GM12878 (cell line): Measurements from ENCODE around the gene MKRN2. TPM values are rescaled to one million over a fixed set of nuclear protein-coding genes. Genes with fewer than 3 reads are reported as not detected.

Experiments
- ATF7 ChIP-seq: fragments of 450-650 bp; IDR thresholded peaks from 2 replicates; pipeline ENCODE4 v1.6.1; 2016; ENCODE audit warnings: low read depth, mild to moderate bottlenecking
- BHLHE40 ChIP-seq, 2 experiments: fragments of 450-650 bp in 1 of 2; IDR thresholded peaks; 2 replicates each; pipeline ENCODE4 v1.6.1; 2011 to 2017; ENCODE audit warnings: low read depth in 2 of 2, borderline replicate concordance in 1 of 2, improper control_type of control experiment in 1 of 2, low read length in 1 of 2, mild to moderate bottlenecking in 1 of 2
- CBFB ChIP-seq: IDR thresholded peaks from 2 replicates; pipeline ENCODE4 v1.6.1; 2016; ENCODE audit warnings: antibody characterized with exemption, low read depth
- CREB1 ChIP-seq: IDR thresholded peaks from 2 replicates; pipeline ENCODE4 v1.6.1; 2012; ENCODE audit warnings: low read depth, mild to moderate bottlenecking, inconsistent platforms
- DPF2 ChIP-seq: fragments of 450-650 bp; IDR thresholded peaks from 2 replicates; pipeline ENCODE4 v1.6.1; 2017; ENCODE audit warnings: mild to moderate bottlenecking
- EP300 ChIP-seq, 2 experiments: fragments of 150-350 bp in 1 of 2; IDR thresholded peaks; 2 replicates each; pipeline ENCODE4 v1.6.1; 2011 to 2012; ENCODE audit warnings: low read depth in 2 of 2, low read length in 2 of 2, borderline replicate concordance in 1 of 2, improper control_type of control experiment in 1 of 2, inconsistent platforms in 1 of 2; ENCODE audit not compliant: control insufficient read depth in 1 of 2
- FOXM1 ChIP-seq: IDR thresholded peaks from 2 replicates; pipeline ENCODE4 v1.6.1; 2012; ENCODE audit warnings: low read depth, mild to moderate bottlenecking, inconsistent platforms, low read length, moderate library complexity
- GABPA ChIP-seq: IDR thresholded peaks from 2 replicates; pipeline ENCODE4 v1.6.1; 2014; ENCODE audit warnings: antibody characterized with exemption, low read depth, mild to moderate bottlenecking, inconsistent platforms
- IKZF1 ChIP-seq: fragments of 450-650 bp; conservative IDR thresholded peaks from 2 replicates; pipeline ENCODE4 v1.6.1; 2017; ENCODE audit warnings: antibody characterized with exemption, mild to moderate bottlenecking
- JUNB ChIP-seq: IDR thresholded peaks from 2 replicates; pipeline ENCODE4 v1.6.1; 2016; ENCODE audit warnings: antibody characterized with exemption, mild to moderate bottlenecking
- MEF2B ChIP-seq: fragments of 450-650 bp; IDR thresholded peaks from 2 replicates; pipeline ENCODE4 v1.6.1; 2018; ENCODE audit warnings: mild to moderate bottlenecking, moderate library complexity; ENCODE audit not compliant: partially characterized antibody, poor library complexity, severe bottlenecking
- MTA3 ChIP-seq: IDR thresholded peaks from 2 replicates; pipeline ENCODE4 v1.6.1; 2012; ENCODE audit warnings: low read length, inconsistent platforms, borderline replicate concordance
- MXI1 ChIP-seq: fragments of 150-350 bp; IDR thresholded peaks from 2 replicates; pipeline ENCODE4 v1.6.1; 2011; ENCODE audit warnings: low read depth, mild to moderate bottlenecking, inconsistent platforms, low read length, improper control_type of control experiment
- NFIC ChIP-seq: IDR thresholded peaks from 2 replicates; pipeline ENCODE4 v1.6.1; 2012; ENCODE audit warnings: low read depth, mild to moderate bottlenecking, inconsistent platforms, low read length, moderate library complexity
- NFXL1 ChIP-seq: fragments of 450-650 bp; IDR thresholded peaks from 2 replicates; pipeline ENCODE4 v1.6.1; 2017; ENCODE audit warnings: antibody characterized with exemption, mild to moderate bottlenecking, borderline replicate concordance
- PML ChIP-seq: IDR thresholded peaks from 2 replicates; pipeline ENCODE4 v1.6.1; 2012; ENCODE audit warnings: low read length, inconsistent platforms
- POLR2A ChIP-seq: IDR thresholded peaks from 2 replicates; pipeline ENCODE4 v1.6.1; 2011; ENCODE audit warnings: low read depth, mild to moderate bottlenecking, low read length
- POLR2AphosphoS5 ChIP-seq: IDR thresholded peaks from 2 replicates; pipeline ENCODE4 v1.6.1; 2011; ENCODE audit warnings: mild to moderate bottlenecking, low read length, inconsistent platforms
- RAD51 ChIP-seq: fragments of 450-650 bp; IDR thresholded peaks from 2 replicates; pipeline ENCODE4 v1.6.1; 2016; ENCODE audit warnings: moderate library complexity, mild to moderate bottlenecking, inconsistent platforms
- RUNX3 ChIP-seq: IDR thresholded peaks from 2 replicates; pipeline ENCODE4 v1.6.1; 2012; ENCODE audit warnings: low read length, inconsistent platforms
- SIX5 ChIP-seq: IDR thresholded peaks from 2 replicates; pipeline ENCODE4 v1.6.1; 2011; ENCODE audit warnings: mild to moderate bottlenecking, low read depth, low read length, moderate library complexity; ENCODE audit not compliant: severe bottlenecking
- TCF7 ChIP-seq: IDR thresholded peaks from 2 replicates; pipeline ENCODE4 v1.6.1; 2014; ENCODE audit warnings: antibody characterized with exemption, borderline replicate concordance
- YY1 ChIP-seq: IDR thresholded peaks from 2 replicates; pipeline ENCODE4 v1.6.1; 2011; ENCODE audit warnings: low read depth, mild to moderate bottlenecking, low read length
- ZNF207 ChIP-seq: fragments of 450-650 bp; IDR thresholded peaks from 2 replicates; pipeline ENCODE4 v1.6.1; 2014; ENCODE audit warnings: antibody characterized with exemption, mild to moderate bottlenecking, borderline replicate concordance
- ZNF217 ChIP-seq: fragments of 450-650 bp; IDR thresholded peaks from 2 replicates; pipeline ENCODE4 v1.6.1; 2017; ENCODE audit warnings: antibody characterized with exemption, mild to moderate bottlenecking
- ZNF24 ChIP-seq: fragments of 450-650 bp; IDR thresholded peaks from 2 replicates; pipeline ENCODE4 v1.6.1; 2017; ENCODE audit warnings: antibody characterized with exemption, mild to moderate bottlenecking
- polyA plus RNA-seq, 11 experiments: library from polyadenylated mRNA; depleted of rRNA in 4 of 11; unstranded in 6 of 11; stranded (reverse) in 5 of 11; fragments of >200 nt; fragmentation: Nextera tagmentation in 4 of 11; fragmentation: Illumina TruSeq in 1 of 11; extraction: Ambion mirVana in 4 of 11; extraction: Trizol in 1 of 11; gene quantifications; 1 replicate in 1 of 11; 2 replicates in 10 of 11; pipeline versions ENCODE4 v1.2.1 to v1.2.3, GENCODE V29; 2011 to 2016; ENCODE audit warnings: inconsistent platforms in 2 of 11, missing spikeins in 2 of 11, low read depth in 1 of 11
- total RNA-seq, 4 experiments: library from RNA; depleted of rRNA in 3 of 4; stranded (reverse); fragments of >200 nt in 3 of 4; fragmentation: Illumina TruSeq in 1 of 4; extraction: Trizol in 1 of 4; gene quantifications; 2 replicates each; pipeline versions ENCODE4 v1.2.1 to v1.2.3, GENCODE V29; 2013 to 2021
- TF ChIP-seq, protein P1 (sequence below): fragments of 450-650 bp; IDR thresholded peaks from 2 replicates; pipeline ENCODE4 v1.6.1; 2018; ENCODE audit warnings: mild to moderate bottlenecking, low read depth, moderate library complexity; ENCODE audit not compliant: partially characterized antibody

Gene MKRN2
- total and polyA plus RNA-seq, 10 of the 15 experiments (the other 5 are each of a cell fraction or from before 2014, with no cell fraction given) = 15.4 to 40.7 (median 34.4) TPM

DNA sequence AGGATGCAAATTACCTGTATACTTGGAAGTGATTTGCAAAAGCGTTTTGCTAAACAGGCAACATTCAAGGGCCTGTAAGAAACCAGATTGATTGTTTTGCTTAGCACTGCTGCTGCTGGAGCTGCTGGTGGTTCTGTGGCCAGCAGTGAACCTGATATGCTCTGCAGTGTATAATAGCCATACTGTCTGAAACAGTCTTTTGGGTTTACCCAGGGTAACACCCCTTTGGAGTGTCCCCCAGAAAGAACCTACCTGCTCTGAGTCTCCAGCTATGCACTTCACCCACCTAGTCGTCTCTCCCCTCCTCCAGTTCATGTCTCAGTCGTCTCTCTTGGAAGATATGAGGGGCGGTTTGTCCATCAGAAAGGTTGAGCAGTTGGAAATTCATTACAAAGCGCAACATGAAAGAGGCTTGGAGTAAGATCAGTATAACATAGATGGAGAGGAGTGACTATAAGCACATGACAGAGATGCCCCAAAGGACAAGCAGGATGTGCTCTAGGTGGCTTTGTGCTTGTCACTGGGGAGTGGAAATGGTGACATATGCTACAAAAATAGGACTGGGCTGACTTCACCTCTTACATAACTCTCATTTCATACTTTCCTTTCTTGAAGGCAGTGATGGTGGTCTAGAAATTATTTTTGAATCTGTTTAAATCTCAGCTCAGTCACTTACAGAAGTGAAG is 3.8 kb downstream of the MKRN2 start (continued):
- TF ChIP-seq DPF2 (peak; percentile 26; the same call in 1 of the 2 replicates), RUNX3 (peak; percentile 71), CBFB (peak; percentile 4; the same call in 1 of the 2 replicates), POLR2AphosphoS5 (peak; percentile 51), GABPA (peak; percentile 61; the same call in 1 of the 2 replicates), PML (0 out of 2 replicates have a peak, but pooled peaks have one; percentile 77), JUNB (peak; percentile 85), YY1 (0 out of 2 replicates have a peak, but pooled peaks have one; percentile 30), MTA3 (0 out of 2 replicates have a peak, but pooled peaks have one; percentile 33), NFIC (peak; percentile 81; the same call in 1 of the 2 replicates), MXI1 (0 out of 2 replicates have a peak, but pooled peaks have one; percentile 58), ATF7 (peak; percentile 98), ZNF217 (no peak), IKZF1 (peak; percentile 15; the same call in 1 of the 2 replicates), NFXL1 (no peak), FOXM1 (peak; percentile 79; the same call in 1 of the 2 replicates), RAD51 (peak; percentile 42; the same call in 1 of the 2 replicates), EP300 (IDR thresholded peaks at IDR 0.05; ENCODE audit: borderline replicate concordance in 1 of 2, control insufficient read depth in 1 of 2, low read depth in 2 of 2, low read length in 2 of 2) (peak; percentile 22 to 50; a peak in 2 of 4 replicates), CREB1 (peak; percentile 90), BHLHE40 (IDR thresholded peaks at IDR 0.05; ENCODE audit: borderline replicate concordance in 1 of 2, low read depth in 2 of 2, low read length in 1 of 2) (peak; percentile 24 to 56; a peak in 1 of 4 replicates), MEF2B (peak; percentile 77), POLR2A (peak; percentile 66), SIX5 (no peak), ZNF24 (0 out of 2 replicates have a peak, but pooled peaks have one; percentile 15), TCF7 (peak; percentile 51; the same call in 1 of the 2 replicates), ZNF207 (no peak)
- TF ChIP-seq, protein P1, sequence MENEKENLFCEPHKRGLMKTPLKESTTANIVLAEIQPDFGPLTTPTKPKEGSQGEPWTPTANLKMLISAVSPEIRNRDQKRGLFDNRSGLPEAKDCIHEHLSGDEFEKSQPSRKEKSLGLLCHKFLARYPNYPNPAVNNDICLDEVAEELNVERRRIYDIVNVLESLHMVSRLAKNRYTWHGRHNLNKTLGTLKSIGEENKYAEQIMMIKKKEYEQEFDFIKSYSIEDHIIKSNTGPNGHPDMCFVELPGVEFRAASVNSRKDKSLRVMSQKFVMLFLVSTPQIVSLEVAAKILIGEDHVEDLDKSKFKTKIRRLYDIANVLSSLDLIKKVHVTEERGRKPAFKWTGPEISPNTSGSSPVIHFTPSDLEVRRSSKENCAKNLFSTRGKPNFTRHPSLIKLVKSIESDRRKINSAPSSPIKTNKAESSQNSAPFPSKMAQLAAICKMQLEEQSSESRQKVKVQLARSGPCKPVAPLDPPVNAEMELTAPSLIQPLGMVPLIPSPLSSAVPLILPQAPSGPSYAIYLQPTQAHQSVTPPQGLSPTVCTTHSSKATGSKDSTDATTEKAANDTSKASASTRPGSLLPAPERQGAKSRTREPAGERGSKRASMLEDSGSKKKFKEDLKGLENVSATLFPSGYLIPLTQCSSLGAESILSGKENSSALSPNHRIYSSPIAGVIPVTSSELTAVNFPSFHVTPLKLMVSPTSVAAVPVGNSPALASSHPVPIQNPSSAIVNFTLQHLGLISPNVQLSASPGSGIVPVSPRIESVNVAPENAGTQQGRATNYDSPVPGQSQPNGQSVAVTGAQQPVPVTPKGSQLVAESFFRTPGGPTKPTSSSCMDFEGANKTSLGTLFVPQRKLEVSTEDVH = no peak
